HG03571 (cell line): ENCODE results near the gene SERPINA9.
"Not testable (repeated sequence)": the region's sequence is repeated elsewhere in the genome, so short reads cannot be mapped to it uniquely, and the experiment has no call there.

ENCODE experiments used
- ATAC-seq: cut with Tn5 transposase; IDR thresholded peaks from one replicate; pipeline ENCODE4 v1.9.1; 2021; ENCODE audit not compliant: unreplicated experiment

Gene SERPINA9

DNA sequence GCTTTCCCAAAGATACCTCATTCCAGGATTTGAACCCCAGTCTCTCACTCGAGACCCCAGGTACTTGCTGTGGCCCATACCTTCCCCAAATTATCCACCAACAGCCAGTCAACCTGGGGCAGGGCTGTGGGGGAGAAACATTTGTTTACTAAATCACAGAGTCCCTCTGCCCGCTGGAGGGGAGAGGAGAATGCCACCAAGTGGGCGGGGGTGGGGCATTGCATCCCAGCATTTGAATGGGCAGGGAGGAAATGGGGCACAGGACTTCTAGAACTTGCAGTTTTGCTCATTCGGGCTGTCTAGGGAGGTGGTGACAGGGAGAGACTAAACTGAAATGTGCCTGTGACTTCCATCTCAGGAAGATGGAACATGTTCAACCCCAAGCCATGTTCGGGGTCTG, 10.9 kb upstream of the SERPINA9 start:
- ATAC-seq: no peak

DNA sequence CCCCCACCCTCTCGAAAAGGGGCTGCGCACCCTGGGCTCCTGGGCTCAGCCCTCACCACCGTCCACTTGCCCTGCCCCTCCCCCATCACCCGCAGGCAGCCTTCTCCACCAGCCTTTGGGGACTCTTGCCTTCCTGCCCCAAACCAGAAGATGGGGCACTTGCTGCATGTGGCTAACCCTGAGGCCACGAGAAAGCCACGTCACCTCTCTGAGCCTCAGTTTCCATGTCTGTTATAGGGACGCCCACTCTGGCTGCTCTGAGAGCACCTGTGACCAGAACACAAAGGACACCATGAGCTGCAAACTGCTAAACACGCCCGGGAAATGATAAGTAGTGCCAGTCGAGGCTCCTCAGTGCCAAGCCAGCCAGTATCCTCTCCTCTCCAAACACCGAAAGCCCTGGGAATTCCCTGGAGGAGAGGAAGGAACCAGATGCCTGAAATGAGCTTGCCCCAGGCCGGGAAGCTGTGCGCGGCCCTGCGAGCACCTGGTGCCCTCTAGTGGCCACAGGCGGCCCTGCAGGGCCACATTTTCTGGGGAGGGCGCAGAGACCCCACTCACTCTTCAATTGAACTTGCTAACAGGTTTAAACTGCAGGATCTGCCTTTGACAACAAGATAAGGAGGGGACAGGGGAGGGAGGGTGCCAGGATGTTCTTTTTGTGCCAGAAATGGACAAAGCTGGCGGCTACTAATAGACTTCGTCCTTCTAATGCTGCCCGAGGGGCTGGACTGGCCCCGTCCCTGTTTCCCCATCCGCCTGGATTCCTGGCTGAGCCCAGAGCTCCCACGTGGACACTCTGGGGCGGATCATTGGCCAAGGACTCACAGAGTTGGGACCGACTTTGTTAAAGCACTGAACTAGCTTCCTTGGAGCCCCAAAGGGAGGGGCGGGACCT, 10.2 kb upstream of the SERPINA9 start:
- peak; percentile 43 for ATAC-seq

DNA sequence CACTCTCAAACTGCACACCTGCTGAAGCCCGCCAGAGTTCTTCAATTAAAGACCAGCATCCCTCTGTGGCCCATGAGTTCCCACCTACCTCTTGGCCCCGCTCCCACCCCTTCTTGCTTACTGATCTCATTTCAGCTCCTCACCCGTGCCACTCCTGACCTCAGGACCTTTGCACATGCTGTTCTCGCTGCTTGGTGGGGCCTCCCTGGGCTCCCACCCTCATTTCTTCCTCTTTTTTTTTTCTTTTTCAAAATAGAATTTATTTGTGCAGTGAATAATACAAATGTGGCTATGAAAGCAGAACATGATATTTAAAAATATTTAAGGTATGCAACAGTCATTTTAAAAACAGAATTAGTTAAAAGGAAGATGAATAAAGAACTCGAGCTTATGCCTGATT, 8.5 kb upstream of the SERPINA9 start:
- ATAC-seq: no peak

DNA sequence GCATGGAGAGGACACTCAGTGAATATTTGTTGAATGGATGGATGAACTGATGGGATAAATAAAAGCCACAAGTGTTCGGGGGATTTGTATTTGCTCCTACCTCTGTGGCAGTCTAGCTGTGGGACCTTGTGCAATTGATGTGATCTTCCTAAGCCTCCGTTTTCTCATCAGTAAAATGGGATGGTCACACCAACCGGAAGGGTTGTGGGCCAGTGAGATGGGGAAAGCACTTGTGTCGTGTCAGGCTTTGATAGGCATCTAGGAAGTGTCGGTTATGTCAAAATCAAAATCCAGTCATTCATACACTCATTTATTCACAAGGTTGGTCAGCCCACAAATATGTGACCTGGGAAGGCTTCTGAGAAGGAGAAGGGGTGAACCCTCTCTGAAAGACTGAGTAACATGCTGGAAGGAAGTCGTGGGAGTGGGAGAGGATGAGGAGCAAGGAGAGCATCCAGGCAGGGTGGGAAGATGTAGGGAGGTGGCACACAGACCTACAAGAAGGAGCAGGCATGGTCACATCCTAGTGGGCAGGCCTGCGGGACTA, 7.8 kb upstream of the SERPINA9 start:
- no peak for ATAC-seq

DNA sequence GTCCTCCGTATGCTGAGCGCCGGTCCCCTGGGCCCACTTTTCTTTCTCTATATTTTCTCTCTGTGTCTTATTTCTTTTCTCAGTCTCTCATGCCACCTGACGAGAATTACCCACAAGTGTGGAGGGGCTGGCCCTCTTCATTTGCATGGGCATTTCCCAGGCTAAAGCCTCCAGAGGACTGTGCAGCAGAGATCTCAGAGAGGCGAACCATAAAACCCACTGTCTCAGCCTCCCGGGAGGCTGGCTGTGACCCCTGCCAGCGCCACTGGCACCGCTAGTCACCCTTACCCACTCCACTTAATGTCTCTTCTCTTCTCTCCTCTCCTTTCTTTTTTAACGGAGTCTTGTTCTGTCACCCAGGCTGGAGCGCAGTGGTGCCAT, 7.1 kb upstream of the SERPINA9 start:
- peak; percentile 51 for ATAC-seq

DNA sequence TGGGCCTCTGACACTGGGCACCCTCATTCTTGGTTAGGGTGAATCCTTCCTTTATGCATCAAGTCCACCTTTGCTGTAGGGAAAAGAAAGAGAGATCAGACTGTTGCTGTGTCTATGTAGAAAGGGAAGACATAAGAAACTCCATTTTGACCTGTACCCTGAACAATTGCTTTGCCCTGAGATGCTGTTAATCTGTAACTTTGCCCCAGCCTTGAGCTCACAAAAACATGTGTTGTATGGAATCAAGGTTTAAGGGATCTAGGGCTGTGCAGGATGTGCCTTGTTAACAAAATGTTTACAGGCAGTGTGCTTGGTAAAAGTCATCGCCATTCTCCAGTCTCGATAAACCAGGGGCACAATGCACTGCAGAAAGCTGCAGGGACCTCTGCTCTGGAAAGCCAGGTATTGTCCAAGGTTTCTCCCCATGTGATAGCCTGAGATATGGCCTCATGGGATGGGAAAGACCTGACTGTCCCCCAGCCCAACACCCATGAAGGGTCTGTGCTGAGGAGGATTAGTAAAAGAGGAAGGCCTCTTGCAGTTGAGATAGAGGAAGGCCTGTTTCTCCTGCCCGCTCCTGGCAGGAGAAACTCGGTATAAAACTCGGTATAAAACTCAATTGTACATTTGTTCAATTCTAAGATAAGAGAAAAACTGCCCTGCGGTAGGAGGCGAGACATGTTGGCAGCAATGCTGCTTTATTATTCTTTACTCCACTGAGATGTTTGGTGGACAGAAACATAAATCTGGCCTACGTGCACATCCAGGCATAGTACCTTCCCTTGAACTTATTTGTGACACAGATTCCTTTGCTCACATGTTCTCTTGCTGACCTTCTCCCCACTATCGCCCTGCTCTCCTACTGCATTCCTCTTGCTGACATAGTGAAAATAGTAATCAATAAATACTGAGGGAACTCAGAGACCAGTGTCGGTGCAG, 6.4 kb upstream of the SERPINA9 start:
- ATAC-seq: not testable (repeated sequence)

DNA sequence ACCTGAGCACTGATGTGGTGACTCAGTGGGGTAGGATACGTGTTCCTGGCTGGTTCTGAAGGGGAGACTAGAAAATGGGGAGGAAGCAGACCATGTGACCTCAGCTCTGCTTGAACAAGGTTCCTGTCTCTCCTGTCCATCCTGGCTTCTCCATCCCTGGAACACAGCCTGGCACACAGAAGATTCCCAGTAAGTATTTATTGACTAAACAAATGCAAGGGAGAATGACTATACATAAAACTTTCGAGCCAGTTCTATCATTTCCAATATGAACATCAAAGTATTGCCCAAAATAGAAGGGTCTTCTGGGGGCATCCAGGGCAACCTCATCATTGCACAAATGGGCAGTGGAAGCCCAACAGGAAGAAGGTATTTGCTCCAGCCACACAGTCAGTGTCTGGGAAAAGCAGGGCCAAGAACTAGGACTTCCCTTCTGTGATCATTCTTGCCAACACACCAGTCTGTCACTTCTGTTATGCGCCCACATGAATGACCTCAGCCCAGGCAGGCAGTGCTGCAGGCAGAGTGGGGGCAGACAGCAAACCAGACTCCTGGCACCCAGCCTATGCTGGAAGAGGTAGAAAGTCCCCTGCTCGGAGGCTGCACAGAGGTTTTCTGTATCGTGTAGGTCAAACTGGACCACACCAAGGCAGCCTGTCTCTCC, 5.6 kb upstream of the SERPINA9 start:
- ATAC-seq: no peak

DNA sequence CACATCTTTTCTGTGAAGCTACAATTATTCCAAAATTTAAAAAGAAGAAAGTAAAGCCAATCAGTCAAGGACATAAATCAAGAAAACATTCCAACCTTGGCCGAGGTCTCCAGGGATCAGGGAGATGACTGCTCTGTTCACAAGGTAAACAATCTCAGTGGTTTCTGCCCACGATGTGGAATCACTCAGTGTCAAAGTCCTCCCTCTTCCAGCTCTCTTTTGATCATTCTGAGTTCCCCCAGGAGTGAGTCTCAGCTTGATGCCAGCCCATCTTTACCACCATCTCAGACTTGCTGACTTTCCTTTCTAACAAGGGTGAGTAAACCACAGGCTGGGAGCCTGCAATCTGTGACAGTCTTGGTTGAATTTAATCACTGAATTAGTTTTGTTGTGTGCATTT, 4.8 kb upstream of the SERPINA9 start:
- ATAC-seq: no peak

DNA sequence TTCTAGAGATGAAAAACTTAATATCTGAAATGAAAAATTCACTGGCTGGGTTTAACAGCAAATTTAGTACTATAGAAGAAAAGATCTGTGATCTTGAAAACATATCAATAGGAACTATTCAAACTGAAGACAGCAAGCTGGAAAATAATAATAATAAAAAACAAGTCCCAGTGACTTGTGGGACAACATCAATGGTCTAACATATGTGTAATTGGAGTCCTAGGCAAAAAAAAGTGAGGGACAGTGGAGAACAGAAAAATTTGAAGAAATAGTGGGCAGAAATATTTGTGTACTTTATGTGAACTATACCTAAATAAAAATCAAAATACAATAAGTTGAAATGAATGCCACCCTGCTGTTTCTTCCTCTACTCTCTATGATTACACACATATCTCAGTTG, 2.4 kb upstream of the SERPINA9 start:
- no peak for ATAC-seq

DNA sequence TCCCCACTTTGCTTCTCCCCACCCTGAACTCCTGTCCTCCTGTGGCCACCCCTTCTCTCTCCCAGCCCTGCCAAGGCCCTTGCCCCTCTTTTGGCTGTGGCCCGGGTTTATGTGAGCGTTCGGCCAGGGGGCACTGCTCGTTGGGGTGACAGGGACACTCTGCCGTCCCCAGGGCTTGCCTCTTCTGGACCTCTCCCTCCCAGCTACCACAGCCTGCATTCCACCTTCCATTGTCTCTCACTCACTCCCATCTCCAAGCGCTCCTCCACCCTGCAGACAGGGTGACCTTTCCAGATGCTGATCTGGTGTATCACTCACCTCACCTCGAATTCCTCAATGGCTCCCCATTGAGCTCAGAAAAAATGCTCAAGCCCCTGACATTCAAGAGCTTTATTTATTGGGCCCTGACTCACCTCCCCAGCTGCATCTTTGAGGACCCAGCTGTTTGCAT, 1.4 kb downstream of the SERPINA9 start:
- ATAC-seq: no peak

DNA sequence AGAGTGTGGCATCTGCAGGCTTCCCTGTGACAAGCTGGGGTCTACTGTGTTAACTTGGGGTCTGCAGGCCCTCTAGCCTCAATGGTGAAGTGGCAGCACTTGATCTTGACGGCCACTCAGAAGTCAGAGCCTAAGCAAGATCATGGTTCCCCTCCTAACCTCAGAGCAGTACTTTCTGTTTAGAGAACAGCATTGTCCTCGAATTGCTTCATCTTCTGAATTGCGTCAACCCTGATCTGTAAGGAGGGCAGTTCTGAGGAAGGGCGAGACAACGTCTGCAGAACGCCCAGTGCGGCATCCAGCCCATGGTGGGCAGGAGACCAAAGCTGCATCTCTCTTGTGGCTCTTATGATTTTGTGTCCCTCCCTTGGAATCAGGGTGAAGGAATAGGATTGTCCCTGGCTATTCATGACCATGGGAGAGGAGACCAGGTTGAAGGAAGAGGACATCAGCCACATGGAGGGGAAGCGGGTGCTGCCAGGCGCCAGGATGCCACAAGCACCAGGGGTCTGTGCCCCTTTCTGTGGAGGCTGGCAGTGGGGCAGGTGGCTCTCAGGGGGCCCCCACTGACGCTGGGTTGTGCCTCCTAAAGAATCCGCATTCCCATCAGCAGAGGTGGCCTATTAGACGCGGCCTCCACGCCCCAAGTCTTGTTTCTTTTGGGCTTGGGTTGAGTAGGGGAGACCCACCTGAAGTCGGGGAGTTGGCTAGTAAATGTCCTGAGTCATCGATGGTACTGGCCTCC, 2.2 kb downstream of the SERPINA9 start:
- no peak for ATAC-seq

DNA sequence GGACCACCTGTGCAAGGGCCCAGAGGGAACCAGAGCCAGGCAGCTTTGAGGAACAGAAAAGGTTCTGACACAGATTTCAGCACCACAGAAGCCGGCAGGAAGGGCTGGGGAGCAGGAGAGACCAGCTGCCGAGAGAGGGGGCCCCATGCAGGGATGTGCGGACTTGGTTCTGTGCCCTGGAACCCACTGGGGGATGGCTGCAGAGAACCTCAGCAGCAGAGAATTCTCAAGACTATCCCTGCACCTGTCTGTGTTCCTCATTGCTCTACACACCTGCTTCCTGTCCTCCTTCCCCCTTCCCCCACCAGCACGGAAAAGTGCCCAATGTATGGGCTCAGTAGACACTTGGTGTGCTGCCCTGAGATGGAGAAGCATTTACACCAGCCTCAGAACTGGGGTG, 3.2 kb downstream of the SERPINA9 start:
- ATAC-seq: no peak

DNA sequence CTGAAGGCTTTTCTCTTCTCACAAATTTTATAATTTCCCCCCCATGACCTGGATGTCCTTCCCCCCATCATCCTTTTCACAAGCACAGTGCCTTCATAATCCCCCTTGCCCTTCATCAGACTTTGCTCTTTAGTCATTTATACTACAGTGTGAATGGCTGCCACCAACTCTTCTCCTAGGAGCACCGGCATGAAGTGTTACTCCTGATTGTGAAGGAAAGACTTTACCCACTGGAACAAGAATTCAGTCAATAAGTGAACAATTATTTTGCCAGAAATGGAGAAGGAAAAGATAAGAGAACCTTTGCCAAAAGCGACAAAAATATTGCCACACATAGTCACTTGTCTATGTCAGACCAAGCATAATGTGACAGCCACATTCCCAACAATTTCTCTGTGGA, 5.0 kb downstream of the SERPINA9 start:
- ATAC-seq: no peak

DNA sequence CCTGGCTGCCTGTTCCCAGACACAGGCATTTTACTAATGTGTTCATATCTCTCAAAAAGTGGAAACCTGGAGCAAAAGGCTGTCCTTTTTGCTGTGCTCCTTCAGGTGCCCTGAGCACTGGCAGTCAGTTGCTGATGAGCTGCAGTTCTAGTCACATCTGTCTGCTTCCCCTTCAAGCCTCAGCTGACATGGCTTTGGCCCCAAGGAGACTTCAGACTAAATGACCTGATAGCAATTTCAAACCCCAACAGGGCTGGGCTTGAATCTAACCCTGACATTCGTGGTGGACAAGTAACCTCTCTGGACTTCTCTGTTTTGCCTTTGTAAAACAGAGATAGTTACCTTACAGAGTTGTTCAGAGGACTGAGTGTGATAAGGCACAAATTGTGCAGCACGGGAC, 5.7 kb downstream of the SERPINA9 start:
- no peak for ATAC-seq

DNA sequence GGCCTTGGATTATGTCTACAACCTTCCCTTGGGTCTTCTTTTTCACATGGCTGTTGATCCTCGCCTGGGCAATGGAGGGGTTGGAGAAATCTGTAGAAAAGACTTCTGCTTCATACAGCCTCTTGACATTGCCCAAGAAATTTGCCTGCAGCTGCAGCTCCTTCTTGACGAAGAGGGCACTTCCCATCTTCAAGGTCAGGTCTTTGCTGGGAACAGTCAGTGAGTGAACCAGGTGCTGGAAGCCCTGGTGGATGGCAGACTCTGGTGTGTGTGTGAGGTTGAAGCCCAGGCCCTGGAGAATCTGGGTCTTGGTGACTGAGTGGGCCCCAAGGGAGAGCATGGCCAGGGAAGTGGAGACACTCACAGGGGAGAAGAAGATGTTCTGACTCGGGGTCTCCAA, 6.7 kb downstream of the SERPINA9 start:
- no peak for ATAC-seq

DNA sequence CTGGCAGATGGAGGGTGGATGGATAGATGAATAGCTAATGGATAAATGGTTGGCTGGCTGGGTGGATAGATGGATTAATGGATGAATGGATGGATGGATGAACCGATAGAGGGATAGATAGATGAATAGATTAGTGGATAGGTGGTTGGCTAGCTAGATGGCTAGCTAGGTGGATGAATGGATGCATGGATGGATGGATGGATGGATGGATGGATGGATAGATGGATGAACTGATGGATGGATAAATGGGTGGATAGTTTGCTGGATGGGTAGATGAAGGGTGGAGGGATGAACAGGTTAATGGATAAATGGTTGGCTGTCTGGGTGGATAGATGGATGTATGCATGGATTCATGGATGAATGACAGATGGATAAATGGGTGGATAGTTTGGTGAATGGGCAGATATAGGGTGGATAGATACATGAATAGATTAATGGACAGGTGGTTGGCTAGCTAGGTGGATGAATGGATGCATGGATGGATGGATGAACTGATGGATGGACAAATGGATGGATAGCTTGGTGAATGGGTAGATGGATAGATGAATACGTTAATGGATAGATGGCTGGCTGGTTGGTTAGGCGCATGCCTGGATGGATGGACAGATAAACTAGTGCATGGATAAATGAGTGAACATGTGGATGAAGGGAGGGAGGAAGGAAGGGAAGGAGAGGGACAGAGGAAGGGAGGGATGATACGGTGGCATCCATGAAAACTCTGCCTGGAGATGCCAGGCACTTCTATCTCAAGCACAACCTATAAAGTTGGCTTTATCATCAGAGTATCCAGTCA, 8.1 kb downstream of the SERPINA9 start:
- ATAC-seq: no peak

DNA sequence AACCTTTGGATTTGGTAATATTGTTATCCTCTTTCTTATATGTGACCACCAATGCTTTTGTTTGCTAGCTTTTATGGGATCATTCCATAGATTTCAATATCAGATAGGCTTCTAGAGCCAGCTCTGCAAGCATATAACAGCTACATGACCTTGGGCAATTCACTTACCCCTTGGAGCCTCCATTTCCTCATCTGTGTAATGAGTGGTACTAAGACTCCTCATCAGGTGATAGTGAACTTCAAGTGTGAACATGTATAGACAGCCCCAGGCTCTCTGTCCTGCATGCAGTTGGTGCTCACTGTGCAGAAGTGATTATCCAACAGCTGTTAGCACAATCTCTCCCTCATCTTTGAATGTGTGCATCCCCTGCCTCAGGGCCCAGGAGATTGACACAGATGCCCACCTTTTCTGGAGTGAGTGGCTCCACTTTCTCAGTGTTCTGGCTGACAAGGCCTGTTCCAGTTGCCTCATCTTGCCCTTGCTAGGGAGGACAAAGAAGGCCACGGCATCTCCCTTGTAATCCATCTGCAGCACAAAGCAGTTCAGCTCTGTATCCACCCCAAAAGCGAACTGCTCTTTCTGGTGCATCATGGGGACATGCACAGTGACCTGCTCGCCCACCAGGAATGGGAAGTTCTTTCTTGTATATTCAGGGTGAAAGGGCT, 9.2 kb downstream of the SERPINA9 start:
- ATAC-seq: no peak

DNA sequence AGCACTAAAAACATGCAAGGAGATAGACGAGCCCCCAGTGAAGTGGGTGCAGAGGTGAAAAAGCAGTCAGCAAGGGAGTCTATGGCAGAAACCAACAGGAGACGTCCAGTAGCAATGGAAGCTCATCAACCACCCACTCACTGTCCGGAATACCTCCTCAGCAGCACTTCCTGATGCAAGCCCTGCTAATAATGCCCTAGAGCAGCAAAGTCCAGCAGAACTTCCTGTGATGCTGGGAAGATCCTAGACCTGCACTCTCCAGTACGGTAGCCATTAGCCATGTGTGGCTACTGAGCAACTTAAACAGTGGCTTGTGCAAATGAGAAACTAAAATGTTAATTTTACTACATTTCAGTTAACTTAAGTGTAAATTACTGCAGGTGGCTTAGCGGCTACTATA, 11.0 kb downstream of the SERPINA9 start:
- no peak for ATAC-seq

DNA sequence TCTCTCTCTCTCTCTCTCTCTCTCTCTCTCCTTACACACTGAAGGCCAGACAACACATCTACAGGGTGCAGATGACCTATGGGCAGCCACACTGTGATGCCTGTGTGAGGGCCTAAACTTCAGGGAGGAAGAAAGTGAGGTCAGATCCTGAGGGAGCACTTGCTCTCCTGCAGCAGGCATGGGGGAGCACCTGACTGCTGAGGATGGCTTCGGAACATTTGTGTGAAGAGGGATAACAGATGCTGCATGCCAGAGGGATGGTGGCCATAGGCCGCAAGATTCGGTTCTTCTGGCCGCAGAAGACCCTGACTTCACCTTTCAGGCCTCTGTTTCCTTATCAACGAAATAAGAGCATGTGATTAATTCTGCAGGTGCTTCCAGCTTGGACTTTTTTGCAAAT, 11.7 kb downstream of the SERPINA9 start:
- no peak for ATAC-seq
